Mesothelial cell of epicardium (in vitro differentiated cells): Measurements from ENCODE around the gene PHIP. TPM values are rescaled to one million over a fixed set of nuclear protein-coding genes. Genes with fewer than 3 reads are reported as not detected.
"Not testable (repeated sequence)": the region's sequence is repeated elsewhere in the genome, so short reads cannot be mapped to it uniquely, and the experiment has no call there.

Source experiments
- DNase-seq, 2 experiments: peaks; one replicate each; pipeline ENCODE4 v3.0.0; 2021; ENCODE audit warnings: low spot score in 2 of 2; ENCODE audit not compliant: unreplicated experiment in 2 of 2
- H3K27ac Mint-ChIP-seq: 2 replicates; pipeline ENCODE4 v1.8.0; 2021; ENCODE audit warnings: mixed read lengths
- H3K27me3 Mint-ChIP-seq: 2 replicates; pipeline ENCODE4 v1.8.0; 2021; ENCODE audit warnings: low read depth, mixed read lengths
- H3K36me3 Mint-ChIP-seq: 2 replicates; pipeline ENCODE4 v1.8.0; 2021; ENCODE audit warnings: mixed read lengths
- H3K4me1 Mint-ChIP-seq: 2 replicates; pipeline ENCODE4 v1.8.0; 2021; ENCODE audit warnings: mixed read lengths
- H3K4me3 Mint-ChIP-seq: 2 replicates; pipeline ENCODE4 v1.8.0; 2021; ENCODE audit warnings: mild to moderate bottlenecking, moderate library complexity, mixed read lengths
- H3K9me3 Mint-ChIP-seq: 2 replicates; pipeline ENCODE4 v1.8.0; 2021; ENCODE audit warnings: mixed read lengths
- CTCF ChIP-seq: fragments of 200-600 bp; sonication (generic); IDR thresholded peaks from one replicate; pipeline ENCODE4 v1.5.0; 2021; ENCODE audit warnings: antibody characterized with exemption; ENCODE audit not compliant: unreplicated experiment
- total RNA-seq: library from RNA; stranded (reverse); gene quantifications from 3 replicates; pipeline ENCODE4 v1.2.1, GENCODE V29; 2021

Gene PHIP
- total RNA-seq, 1 donor from 2014 or later = 46.9 TPM

DNA sequence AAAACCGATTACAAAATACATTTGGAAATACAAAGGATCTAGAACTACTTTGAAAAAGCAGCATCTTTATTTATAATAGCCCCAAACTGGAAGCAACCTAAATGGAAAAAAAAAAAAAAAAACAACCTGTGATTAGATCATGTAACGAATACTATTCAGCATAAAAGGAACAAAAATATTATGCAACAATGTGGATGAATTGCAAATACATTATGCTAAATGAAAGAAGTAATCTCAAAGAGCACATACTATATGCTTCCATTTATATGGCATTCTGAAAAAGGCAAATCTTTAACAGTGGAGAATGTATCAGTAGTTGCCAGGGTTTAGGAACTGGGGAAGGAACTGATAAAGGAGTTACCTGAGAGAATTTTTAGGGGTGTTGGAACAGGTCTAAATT lies 181.8 kb downstream of the PHIP start:
- H3K36me3 Mint-ChIP-seq = peaks cover 15% of the 10 kb centered on the region
- TF ChIP-seq CTCF = no peak
- no peak overlapping the region for H3K27ac Mint-ChIP-seq
- H3K4me1 Mint-ChIP-seq = no peaks in the 10 kb centered on the region
- DNase-seq = no peak
- no peak overlapping the region for H3K4me3 Mint-ChIP-seq
- peaks cover 10% of the 10 kb centered on the region for H3K9me3 Mint-ChIP-seq
- H3K27me3 Mint-ChIP-seq = no peaks in the 10 kb centered on the region

- Mint-ChIP-seq H3K9me3 (peaks cover 23% of the 10 kb centered on the region), H3K36me3 (peaks cover 40% of the 10 kb centered on the region)
- not testable (repeated sequence) for H3K4me1 Mint-ChIP-seq, H3K27me3 Mint-ChIP-seq, DNase-seq, H3K27ac Mint-ChIP-seq, H3K4me3 Mint-ChIP-seq
Measured at GRCh38 chr6:78889901-78890300, 188.2 kb downstream of the PHIP start.

Other genes starting within 250 kb of the PHIP start
- 6.3 to 7.8 TPM (median 7.8 TPM) in 3 replicates for gene IRAK1BP1, start 210.7 kb downstream of the PHIP start, total RNA-seq
- 104 to 106 TPM (median 104 TPM) in 3 replicates for gene HMGN3, start 156.4 kb upstream of the PHIP start, total RNA-seq